ENCODE results near the gene RGS7BP.

RGS7BP gene

GRCh38 chr5:64637144-64637543, 131.3 kb downstream of the RGS7BP start:
- DNase-seq: peak; percentile 19 to 48

- no peak for DNase-seq
Observed at GRCh38 chr5:64637837-64638443, 132.1 kb downstream of the RGS7BP start.

- no peak for DNase-seq
Observed at GRCh38 chr5:64644831-64645230, 139.0 kb downstream of the RGS7BP start.

GRCh38 chr5:64646169-64646568, 140.4 kb downstream of the RGS7BP start:
- no peak for DNase-seq

GRCh38 chr5:64649512-64649911, 143.7 kb downstream of the RGS7BP start:
- DNase-seq: no peak

- no peak for DNase-seq
Observed at GRCh38 chr5:64653766-64654560, 148.1 kb downstream of the RGS7BP start.

GRCh38 chr5:64654561-64654938, 148.7 kb downstream of the RGS7BP start:
- no peak for DNase-seq

GRCh38 chr5:64655596-64655995, 149.8 kb downstream of the RGS7BP start:
- DNase-seq: no peak

GRCh38 chr5:64659289-64659688, 153.5 kb downstream of the RGS7BP start:
- no peak for DNase-seq

Measured in AML-193 (cell line).